PFSK-1 (cell line): Measurements from ENCODE around the gene PACSIN1.

Experiments
- POLR2AphosphoS5 ChIP-seq: IDR thresholded peaks from 2 replicates; pipeline ENCODE4 v1.6.1; 2012; ENCODE audit warnings: low read depth, mild to moderate bottlenecking, control low read depth, low read length, moderate library complexity
- REST ChIP-seq, 2 experiments: IDR thresholded peaks; 2 replicates each; pipeline versions ENCODE4 v1.6.1 to v1.8.0; 2011 to 2012; ENCODE audit warnings: low read depth in 2 of 2, low read length in 2 of 2, control low read depth in 1 of 2, inconsistent platforms in 1 of 2, mild to moderate bottlenecking in 1 of 2, moderate library complexity in 1 of 2; ENCODE audit not compliant: insufficient read depth in 1 of 2

GRCh38 chr6:34580707-34581560 is 115.1 kb downstream of the PACSIN1 start:
- TF ChIP-seq POLR2AphosphoS5: no peak
- no peak for TF ChIP-seq REST (IDR thresholded peaks at IDR 0.05; ENCODE audit: insufficient read depth in 1 of 2, low read depth in 2 of 2, low read length in 2 of 2)
